Measurements from ENCODE around the gene ARMC9.

ARMC9 gene

DNA sequence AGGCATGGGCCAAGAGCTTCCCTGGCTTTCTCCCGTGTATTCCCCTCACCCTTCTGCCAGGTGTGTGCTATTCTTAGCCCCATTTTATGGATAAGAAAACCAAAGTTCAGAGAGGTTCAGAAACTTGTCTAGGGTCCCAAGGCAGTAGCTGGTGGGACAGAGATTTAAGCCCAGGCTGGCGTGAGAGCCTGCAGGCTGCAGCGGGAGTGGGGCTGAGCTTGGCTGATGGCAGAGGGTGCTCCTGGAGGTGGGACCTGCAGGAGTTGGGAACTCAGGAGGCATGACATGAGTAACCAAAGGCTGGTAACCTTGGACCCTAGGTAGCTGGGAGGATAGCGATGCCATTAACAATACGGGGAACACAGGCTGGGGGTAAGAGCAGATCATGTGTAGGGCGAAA, 109.8 kb downstream of the ARMC9 start:
- no peak for ATAC-seq (replicated peaks; ENCODE audit: extremely low read depth, poor library complexity, severe bottlenecking)
- Mint-ChIP-seq H3K4me1 (no peaks in the 10 kb centered on the region), H3K27ac (ENCODE audit: low read depth) (no peak overlapping the region), H3K36me3 (ENCODE audit: insufficient read depth) (no peaks in the 10 kb centered on the region), H3K9me3 (no peaks in the 10 kb centered on the region), H3K4me3 (no peak overlapping the region), H3K27me3 (peaks cover 22% of the 10 kb centered on the region)
- no peak for DNase-seq (ENCODE audit: low spot score in 2 of 2)

- no peaks in the 10 kb centered on the region for H3K9me3 Mint-ChIP-seq
- DNase-seq (ENCODE audit: low spot score in 2 of 2) (no peak), ATAC-seq (replicated peaks; ENCODE audit: extremely low read depth, poor library complexity, severe bottlenecking) (no peak)
- H3K4me3 Mint-ChIP-seq: no peak overlapping the region
- no peaks in the 10 kb centered on the region for H3K4me1 Mint-ChIP-seq
- H3K27me3 Mint-ChIP-seq: peaks cover 22% of the 10 kb centered on the region
- no peak overlapping the region for H3K27ac Mint-ChIP-seq (ENCODE audit: low read depth)
- no peaks in the 10 kb centered on the region for H3K36me3 Mint-ChIP-seq (ENCODE audit: insufficient read depth)
These were observed 110.4 kb downstream of the ARMC9 start for GRCh38 chr2:231308631-231309428.

GRCh38 chr2:231312066-231312465, 113.6 kb downstream of the ARMC9 start:
- H3K4me3 Mint-ChIP-seq: no peak overlapping the region
- H3K36me3 Mint-ChIP-seq (ENCODE audit: insufficient read depth): peaks cover 1% of the 10 kb centered on the region
- DNase-seq (ENCODE audit: low spot score in 2 of 2): no peak
- peaks cover 11% of the 10 kb centered on the region for H3K27me3 Mint-ChIP-seq
- H3K4me1 Mint-ChIP-seq: no peaks in the 10 kb centered on the region
- H3K9me3 Mint-ChIP-seq: peaks cover 4% of the 10 kb centered on the region
- no peak overlapping the region for H3K27ac Mint-ChIP-seq (ENCODE audit: low read depth)
- no peak for ATAC-seq (replicated peaks; ENCODE audit: extremely low read depth, poor library complexity, severe bottlenecking)

DNA sequence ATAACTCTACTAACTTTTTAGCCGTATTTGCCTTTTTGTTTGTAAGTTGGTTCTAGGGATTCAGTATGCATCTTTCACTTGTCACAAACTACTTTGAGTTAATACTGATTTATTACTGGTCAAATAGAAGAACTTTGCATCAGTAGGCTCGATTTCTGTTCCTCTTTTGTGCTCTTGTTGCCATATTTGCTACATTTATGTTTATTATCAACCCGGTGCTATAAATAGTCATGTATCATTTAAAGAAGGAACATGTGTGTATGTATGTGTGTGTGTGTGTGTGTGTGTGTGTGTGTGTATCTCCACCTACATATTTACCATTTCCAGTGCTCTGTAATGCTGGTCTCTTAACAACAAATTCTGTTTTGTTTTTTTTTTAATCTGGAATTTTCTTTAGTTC, 117.5 kb downstream of the ARMC9 start:
- Mint-ChIP-seq H3K4me1 (no peaks in the 10 kb centered on the region), H3K27ac (ENCODE audit: low read depth) (no peak overlapping the region), H3K9me3 (peaks cover 20% of the 10 kb centered on the region), H3K36me3 (ENCODE audit: insufficient read depth) (peaks cover 1% of the 10 kb centered on the region), H3K4me3 (no peak overlapping the region), H3K27me3 (peaks cover 34% of the 10 kb centered on the region)
- DNase-seq (ENCODE audit: low spot score in 2 of 2) (no peak), ATAC-seq (replicated peaks; ENCODE audit: extremely low read depth, poor library complexity, severe bottlenecking) (no peak)

DNA sequence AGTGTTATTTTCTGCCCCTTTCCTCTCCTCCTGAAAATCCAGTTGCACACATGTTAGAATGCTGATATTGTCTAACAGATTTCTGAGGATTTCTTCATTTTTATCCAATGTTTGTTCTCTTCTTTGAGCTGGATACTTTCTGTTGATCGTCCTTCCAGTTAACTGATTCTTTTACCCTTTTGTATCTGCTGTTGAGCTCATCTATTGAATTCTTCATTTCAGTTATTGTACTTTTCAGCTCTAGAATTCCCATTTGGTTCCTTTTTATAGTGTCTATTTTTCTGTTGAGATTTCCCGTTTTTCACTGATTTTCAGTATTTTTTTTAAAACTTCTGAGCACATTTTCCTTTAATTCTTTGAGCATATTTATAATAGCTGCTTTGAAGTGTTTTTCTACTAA, 119.1 kb downstream of the ARMC9 start:
- Mint-ChIP-seq H3K4me3 (no peak overlapping the region), H3K36me3 (ENCODE audit: insufficient read depth) (peaks cover 1% of the 10 kb centered on the region), H3K4me1 (no peaks in the 10 kb centered on the region), H3K9me3 (peaks cover 20% of the 10 kb centered on the region), H3K27ac (ENCODE audit: low read depth) (no peak overlapping the region), H3K27me3 (peaks cover 51% of the 10 kb centered on the region)
- DNase-seq (ENCODE audit: low spot score in 2 of 2): no peak
- ATAC-seq (replicated peaks; ENCODE audit: extremely low read depth, poor library complexity, severe bottlenecking): no peak

DNA sequence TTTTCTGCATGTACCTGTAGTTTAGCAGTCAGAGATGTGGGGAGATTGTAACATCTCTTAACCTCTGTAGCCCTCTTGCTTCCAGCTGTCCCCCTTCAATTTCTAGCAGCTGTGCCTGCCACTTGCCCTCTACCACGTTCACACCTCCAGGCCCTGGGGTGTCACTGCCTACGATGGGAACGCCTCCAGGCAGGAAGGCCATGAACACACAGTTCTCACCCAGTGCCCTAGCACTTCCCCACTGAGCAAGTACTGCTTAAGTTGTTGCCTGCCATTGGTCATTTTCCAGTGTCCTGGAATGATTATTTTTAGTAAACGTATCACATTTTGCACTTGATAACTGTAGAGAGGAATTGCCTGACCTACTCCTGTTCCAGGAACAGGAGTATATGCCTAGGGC, 120.0 kb downstream of the ARMC9 start:
- no peak overlapping the region for H3K27ac Mint-ChIP-seq (ENCODE audit: low read depth)
- ATAC-seq (replicated peaks; ENCODE audit: extremely low read depth, poor library complexity, severe bottlenecking) (no peak), DNase-seq (ENCODE audit: low spot score in 2 of 2) (no peak)
- H3K4me1 Mint-ChIP-seq: no peaks in the 10 kb centered on the region
- H3K4me3 Mint-ChIP-seq: no peak overlapping the region
- H3K27me3 Mint-ChIP-seq: peaks cover 60% of the 10 kb centered on the region
- H3K36me3 Mint-ChIP-seq (ENCODE audit: insufficient read depth): peaks cover 1% of the 10 kb centered on the region
- peaks cover 20% of the 10 kb centered on the region for H3K9me3 Mint-ChIP-seq

DNA sequence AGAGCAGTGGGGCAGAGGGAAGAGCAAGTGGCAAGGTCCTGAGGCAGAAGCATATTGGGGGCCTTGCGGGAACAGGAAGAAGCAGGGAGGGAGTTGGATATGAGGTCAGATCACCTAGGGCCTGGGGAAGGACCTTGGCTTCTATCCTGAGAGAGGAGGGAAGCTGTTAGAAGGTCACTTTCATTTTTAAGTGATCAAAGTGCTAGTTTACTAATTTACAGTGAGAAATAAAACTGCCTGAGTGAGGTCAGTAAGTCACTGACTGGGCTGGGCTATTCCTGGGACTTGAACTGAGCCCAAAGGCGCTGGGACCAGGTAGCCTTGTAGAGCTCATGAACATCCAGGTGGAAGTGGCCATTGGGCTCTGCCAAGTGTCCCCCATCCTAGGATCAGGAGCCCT, 120.5 kb downstream of the ARMC9 start:
- H3K36me3 Mint-ChIP-seq (ENCODE audit: insufficient read depth): peaks cover 1% of the 10 kb centered on the region
- DNase-seq (ENCODE audit: low spot score in 2 of 2): no peak
- peaks cover 64% of the 10 kb centered on the region for H3K27me3 Mint-ChIP-seq
- H3K4me1 Mint-ChIP-seq: no peaks in the 10 kb centered on the region
- peaks cover 20% of the 10 kb centered on the region for H3K9me3 Mint-ChIP-seq
- H3K27ac Mint-ChIP-seq (ENCODE audit: low read depth): no peak overlapping the region
- no peak for ATAC-seq (replicated peaks; ENCODE audit: extremely low read depth, poor library complexity, severe bottlenecking)
- no peak overlapping the region for H3K4me3 Mint-ChIP-seq

- peaks cover 1% of the 10 kb centered on the region for H3K36me3 Mint-ChIP-seq (ENCODE audit: insufficient read depth)
- DNase-seq (ENCODE audit: low spot score in 2 of 2) (no peak), ATAC-seq (replicated peaks; ENCODE audit: extremely low read depth, poor library complexity, severe bottlenecking) (no peak)
- H3K9me3 Mint-ChIP-seq: peaks cover 20% of the 10 kb centered on the region
- no peak overlapping the region for H3K27ac Mint-ChIP-seq (ENCODE audit: low read depth)
- no peak overlapping the region for H3K4me3 Mint-ChIP-seq
- no peaks in the 10 kb centered on the region for H3K4me1 Mint-ChIP-seq
- peaks cover 64% of the 10 kb centered on the region for H3K27me3 Mint-ChIP-seq
These were observed 121.4 kb downstream of the ARMC9 start for GRCh38 chr2:231319867-231320266.

DNA sequence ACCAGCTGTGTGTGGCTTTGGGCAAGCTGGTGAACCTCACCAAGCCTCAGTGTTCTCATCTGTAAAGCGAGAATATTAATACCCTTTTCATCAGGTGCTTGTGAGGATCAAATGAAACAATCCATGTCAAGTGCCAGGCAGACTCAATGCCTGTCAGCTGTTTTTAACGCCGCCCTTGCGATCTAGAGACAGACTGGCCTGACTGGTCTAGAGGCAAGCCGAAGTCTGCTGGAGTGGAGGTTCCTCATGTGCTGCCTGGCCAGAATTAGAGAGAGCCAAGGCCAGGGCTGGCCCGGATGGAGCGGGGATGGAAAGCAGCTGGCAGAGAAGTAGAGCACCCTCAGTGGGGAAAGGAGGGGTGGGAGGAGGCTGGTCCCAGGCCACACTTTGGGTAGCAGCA, 122.6 kb downstream of the ARMC9 start:
- Mint-ChIP-seq H3K27me3 (peaks cover 64% of the 10 kb centered on the region), H3K4me3 (no peak overlapping the region), H3K27ac (ENCODE audit: low read depth) (no peak overlapping the region), H3K4me1 (no peaks in the 10 kb centered on the region), H3K36me3 (ENCODE audit: insufficient read depth) (no peaks in the 10 kb centered on the region), H3K9me3 (peaks cover 20% of the 10 kb centered on the region)
- DNase-seq (ENCODE audit: low spot score in 2 of 2) (no peak), ATAC-seq (replicated peaks; ENCODE audit: extremely low read depth, poor library complexity, severe bottlenecking) (no peak)

- DNase-seq (ENCODE audit: low spot score in 2 of 2) (no peak), ATAC-seq (replicated peaks; ENCODE audit: extremely low read depth, poor library complexity, severe bottlenecking) (no peak)
- H3K4me3 Mint-ChIP-seq: no peak overlapping the region
- peaks cover 18% of the 10 kb centered on the region for H3K9me3 Mint-ChIP-seq
- no peaks in the 10 kb centered on the region for H3K36me3 Mint-ChIP-seq (ENCODE audit: insufficient read depth)
- no peaks in the 10 kb centered on the region for H3K4me1 Mint-ChIP-seq
- H3K27me3 Mint-ChIP-seq: peaks cover 64% of the 10 kb centered on the region
- H3K27ac Mint-ChIP-seq (ENCODE audit: low read depth): no peak overlapping the region
These were observed 123.3 kb downstream of the ARMC9 start for GRCh38 chr2:231321556-231322334.

DNA sequence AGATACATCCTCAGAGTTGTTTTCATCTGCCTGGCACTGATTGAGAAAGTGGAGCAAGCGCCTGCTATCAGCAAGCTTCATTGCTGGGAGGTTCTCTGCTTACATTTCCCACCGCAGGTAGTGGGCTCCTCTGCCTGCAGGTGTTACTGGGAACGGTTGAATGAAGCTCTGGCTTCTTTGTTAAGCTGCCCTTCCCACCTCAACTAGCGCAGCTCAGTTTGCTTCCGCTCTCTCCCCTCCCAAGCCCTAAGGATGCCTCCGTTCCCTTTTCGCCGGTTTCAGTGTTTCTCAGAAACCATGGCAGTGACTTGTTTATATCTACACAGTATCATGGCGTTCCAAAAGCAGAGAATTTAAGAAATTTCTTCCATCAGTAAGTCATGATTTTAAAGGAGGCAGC, 124.9 kb downstream of the ARMC9 start:
- no peak for ATAC-seq (replicated peaks; ENCODE audit: extremely low read depth, poor library complexity, severe bottlenecking)

GRCh38 chr2:231325826-231326225, 127.4 kb downstream of the ARMC9 start:
- peaks cover 30% of the 10 kb centered on the region for H3K27me3 Mint-ChIP-seq
- no peaks in the 10 kb centered on the region for H3K36me3 Mint-ChIP-seq (ENCODE audit: insufficient read depth)
- H3K9me3 Mint-ChIP-seq: no peaks in the 10 kb centered on the region
- DNase-seq (ENCODE audit: low spot score in 2 of 2) (no peak), ATAC-seq (replicated peaks; ENCODE audit: extremely low read depth, poor library complexity, severe bottlenecking) (no peak)
- H3K27ac Mint-ChIP-seq (ENCODE audit: low read depth): no peak overlapping the region
- H3K4me1 Mint-ChIP-seq: no peaks in the 10 kb centered on the region
- H3K4me3 Mint-ChIP-seq: no peak overlapping the region

More for the DNA sequence above, 124.9 kb downstream of the ARMC9 start:
- DNase-seq (ENCODE audit: low spot score in 2 of 2): no peak
- no peak overlapping the region for H3K27ac Mint-ChIP-seq (ENCODE audit: low read depth)
- H3K27me3 Mint-ChIP-seq: peaks cover 52% of the 10 kb centered on the region
- no peaks in the 10 kb centered on the region for H3K4me1 Mint-ChIP-seq
- no peak overlapping the region for H3K4me3 Mint-ChIP-seq
- no peaks in the 10 kb centered on the region for H3K36me3 Mint-ChIP-seq (ENCODE audit: insufficient read depth)
- peaks cover 6% of the 10 kb centered on the region for H3K9me3 Mint-ChIP-seq

DNA sequence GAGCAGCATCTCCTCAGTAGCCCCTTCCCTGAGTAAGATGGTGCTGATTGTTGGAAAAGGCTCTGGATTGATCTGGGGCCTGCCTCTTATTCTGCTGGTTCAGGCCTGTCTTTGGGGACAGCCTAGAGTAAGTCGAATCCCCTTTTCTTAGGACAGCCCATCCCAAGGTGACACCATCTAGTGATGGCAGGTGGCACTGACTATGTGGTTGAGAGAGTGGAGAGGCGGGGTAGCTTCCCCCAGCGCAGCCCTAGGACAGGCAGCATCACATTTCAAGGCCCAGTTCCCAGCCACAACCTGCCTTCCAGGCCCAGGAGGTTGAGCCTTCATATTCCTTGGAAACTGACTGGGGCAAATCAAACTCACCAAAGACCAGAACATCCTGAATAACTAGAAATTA, 128.0 kb downstream of the ARMC9 start:
- ATAC-seq (replicated peaks; ENCODE audit: extremely low read depth, poor library complexity, severe bottlenecking): no peak
- H3K27ac Mint-ChIP-seq (ENCODE audit: low read depth): no peak overlapping the region
- peaks cover 24% of the 10 kb centered on the region for H3K27me3 Mint-ChIP-seq
- H3K9me3 Mint-ChIP-seq: no peaks in the 10 kb centered on the region
- no peaks in the 10 kb centered on the region for H3K4me1 Mint-ChIP-seq
- DNase-seq (ENCODE audit: low spot score in 2 of 2): no peak
- no peaks in the 10 kb centered on the region for H3K36me3 Mint-ChIP-seq (ENCODE audit: insufficient read depth)
- no peak overlapping the region for H3K4me3 Mint-ChIP-seq
